UCSD-AML1 (cell line): Measurements from ENCODE around the gene CT47A1.
"Not testable (repeated sequence)": the region's sequence is repeated elsewhere in the genome, so short reads cannot be mapped to it uniquely, and the experiment has no call there.

Experiments
- DNase-seq: peaks from one replicate; lab custom pipeline; 2025; ENCODE audit not compliant: unreplicated experiment; lab: John Stamatoyannopoulos, UW

CT47A1 gene

DNA sequence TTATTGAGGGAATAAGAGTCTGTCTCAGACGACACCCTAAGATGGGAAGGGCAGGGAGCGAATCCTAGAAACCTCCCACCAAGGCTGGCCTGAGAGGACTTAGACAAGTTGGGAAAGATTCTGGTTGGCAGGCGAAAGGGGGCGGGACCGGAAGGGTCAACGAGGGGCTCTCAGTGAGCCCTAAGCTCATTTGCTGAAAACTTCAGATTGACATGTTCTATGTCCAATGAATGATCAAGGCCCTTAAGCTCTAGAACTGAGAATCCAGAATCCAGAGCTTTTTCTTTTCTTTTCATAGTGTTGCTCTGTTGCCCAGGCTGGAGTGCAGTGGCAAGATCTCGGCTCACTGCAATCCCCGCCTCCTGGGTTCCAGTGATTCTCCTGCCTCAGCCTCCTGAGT, at the start of gene CT47A1:
TSS of gene CT47A1 (minus strand) at position 101 of the 400 bp plus-strand sequence. CDS start 231 bp downstream, outside the sequence.
- DNase-seq = not testable (repeated sequence)

DNA sequence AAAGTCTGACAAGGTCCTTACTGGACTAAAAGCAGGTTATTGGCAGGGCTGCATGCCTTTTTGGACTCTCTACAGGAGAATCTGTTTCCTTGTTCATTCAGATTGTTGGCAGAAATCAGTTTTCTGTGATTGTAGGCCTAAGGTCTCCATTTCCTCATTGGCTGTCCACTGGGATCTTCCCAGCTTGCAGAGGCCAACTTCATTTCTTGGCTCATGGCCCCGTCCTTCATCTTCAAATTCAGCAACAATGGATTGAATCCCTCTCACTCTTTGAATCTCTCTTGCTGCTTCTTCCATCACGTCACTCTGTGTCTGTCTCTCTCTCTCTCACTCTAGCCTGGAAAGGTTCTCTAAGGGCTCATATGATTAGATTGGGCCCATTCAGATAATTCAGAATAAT, 47.0 kb upstream of the CT47A1 start:
- DNase-seq = no peak

DNA sequence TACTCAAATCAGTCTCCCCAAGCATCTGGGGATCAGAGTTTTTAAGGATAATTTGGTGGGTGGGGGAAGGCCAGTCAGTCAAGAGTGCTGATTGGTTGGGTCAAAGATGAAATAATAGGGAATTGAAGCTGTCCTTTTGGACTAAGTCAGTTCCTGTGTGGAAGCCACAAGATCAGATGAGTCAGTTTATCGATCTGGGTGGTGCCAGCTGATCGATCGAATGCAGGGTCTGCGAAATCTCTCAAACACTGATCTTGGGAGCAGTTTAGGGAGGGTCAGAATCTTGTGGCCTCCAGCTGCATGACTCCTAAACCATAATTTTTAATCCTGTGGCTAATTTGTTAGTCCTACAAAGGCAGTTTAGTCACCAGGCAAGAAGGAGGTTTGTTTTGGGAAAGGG, 44.5 kb upstream of the CT47A1 start:
- DNase-seq = no peak

DNA sequence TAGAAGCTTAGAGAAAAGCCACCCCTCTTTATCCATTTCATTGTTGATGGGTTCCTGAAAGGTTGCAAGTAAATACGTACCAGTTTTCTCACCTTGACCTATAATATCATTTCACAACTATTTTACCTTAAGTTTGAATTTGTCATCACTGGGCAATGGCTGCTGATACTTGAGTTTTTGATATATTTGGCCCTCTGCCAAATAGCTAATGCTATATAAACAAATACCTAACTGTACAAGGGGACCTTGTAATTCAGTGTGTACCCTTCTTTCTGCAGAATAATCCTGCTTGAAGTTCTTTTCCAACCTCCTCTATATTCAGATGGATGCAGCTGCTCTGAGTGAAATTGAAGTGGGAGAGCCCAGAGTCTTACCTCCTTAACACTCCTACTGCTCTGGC, 42.9 kb upstream of the CT47A1 start:
- DNase-seq = no peak

- no peak for DNase-seq
Observed at GRCh38 chrX:121014826-121015225, 29.3 kb upstream of the CT47A1 start.

DNA sequence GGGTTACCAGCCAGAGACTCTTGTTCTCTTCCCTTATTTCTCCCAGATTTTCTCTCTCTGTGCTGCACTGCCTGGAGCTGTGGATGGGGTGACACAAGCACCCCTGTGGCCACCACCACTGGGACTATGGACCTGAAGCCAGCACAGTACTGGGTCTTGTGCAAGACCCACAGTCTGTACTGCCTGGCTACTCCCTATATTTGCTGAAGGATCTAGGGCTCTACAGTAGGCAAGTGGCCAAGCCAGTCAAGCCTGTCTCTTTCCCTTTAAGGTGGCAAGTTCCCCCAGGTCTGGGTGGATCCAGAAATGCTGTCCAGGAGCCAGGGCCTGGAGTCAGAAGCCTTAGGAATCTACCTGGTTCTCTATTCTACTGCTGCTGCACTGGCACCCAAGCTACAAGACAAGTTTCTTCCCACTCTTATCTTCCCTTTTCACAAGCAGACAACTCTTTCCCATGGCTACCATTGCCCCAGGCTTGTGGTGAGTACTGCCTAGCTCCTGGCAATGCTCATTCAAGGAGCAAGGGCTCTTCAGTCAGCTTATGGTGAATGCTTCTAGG, 28.4 kb upstream of the CT47A1 start:
- DNase-seq = no peak

DNA sequence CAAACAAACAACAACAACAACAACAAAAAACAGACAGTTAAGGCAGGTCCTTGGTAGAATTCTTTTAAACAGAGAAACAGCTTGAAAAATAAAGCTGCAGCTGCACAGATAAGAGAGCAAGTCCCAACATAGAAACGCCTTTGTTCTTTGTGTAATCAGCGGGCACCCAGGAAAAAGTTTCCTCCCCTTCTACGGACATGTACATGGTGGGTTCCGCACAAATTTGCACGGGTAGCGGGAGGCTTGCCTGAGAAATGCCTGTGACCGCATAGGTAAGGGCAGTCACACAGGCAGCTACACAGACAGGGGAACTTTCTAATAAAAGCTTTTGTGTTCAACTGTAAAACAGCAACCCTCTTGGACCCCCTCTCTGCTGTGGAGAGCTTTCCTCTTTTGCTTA, 25.7 kb upstream of the CT47A1 start:
- DNase-seq = no peak

- no peak for DNase-seq
Observed at GRCh38 chrX:121010218-121010617, 24.7 kb upstream of the CT47A1 start.

DNA sequence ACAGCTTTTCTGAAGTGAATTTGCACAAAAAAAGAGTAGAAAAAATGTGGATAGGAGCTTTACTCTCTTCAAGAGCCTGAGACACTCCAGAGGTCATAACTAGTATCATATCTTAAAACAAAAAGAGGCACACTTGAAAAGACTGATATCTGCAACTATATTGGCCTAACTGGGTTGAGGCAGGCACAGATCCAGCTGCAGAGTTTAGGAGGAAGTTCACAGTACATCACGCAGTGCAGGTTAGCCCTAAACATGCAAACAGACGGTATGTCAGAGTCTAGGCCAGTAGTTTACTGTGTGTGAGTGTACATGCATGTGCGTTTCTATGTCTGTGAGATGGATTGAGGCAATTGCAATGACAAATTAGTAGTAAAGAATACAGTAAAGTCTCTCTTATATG, 24.2 kb upstream of the CT47A1 start:
- DNase-seq = no peak

DNA sequence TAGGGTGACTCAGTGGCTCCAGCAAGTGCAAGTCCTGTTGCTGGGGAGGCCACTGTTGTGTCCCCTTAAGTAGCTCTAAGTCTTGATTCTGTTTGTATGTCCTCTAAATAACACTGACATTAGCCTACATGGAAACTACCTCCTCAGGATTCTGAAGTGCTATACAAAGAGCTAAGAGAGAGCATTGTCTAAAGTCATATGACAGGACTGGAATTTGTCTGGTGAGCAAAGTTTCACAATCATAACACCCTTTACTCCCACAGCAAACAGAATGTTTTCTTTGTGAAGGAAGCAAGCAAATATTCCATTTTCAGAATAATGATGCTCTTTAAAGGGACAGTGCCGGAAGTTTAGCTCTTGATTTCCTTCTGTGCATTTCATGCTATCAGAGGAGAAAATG, 23.4 kb upstream of the CT47A1 start:
- DNase-seq = no peak

GRCh38 chrX:121000589-121000988, 15.0 kb upstream of the CT47A1 start:
- no peak for DNase-seq

- no peak for DNase-seq
Observed at GRCh38 chrX:120999413-120999812, 13.9 kb upstream of the CT47A1 start.

GRCh38 chrX:120956500-120956899, 29.1 kb downstream of the CT47A1 start, which contains the start of gene CT47A7:
Gene CT47A7 (minus strand): TSS chrX:120956600. CDS start chrX:120956345, 255 bp downstream.
- not testable (repeated sequence) for DNase-seq
